Measurements from ENCODE around the gene FAM53C. TPM values are rescaled to one million over a fixed set of nuclear protein-coding genes. Genes with fewer than 3 reads are reported as not detected.
"Not testable (repeated sequence)": the region's sequence is repeated elsewhere in the genome, so short reads cannot be mapped to it uniquely, and the experiment has no call there.

Gene FAM53C
- total RNA-seq, 1 experiment from 2014 or later: 39.8 TPM

GRCh38 chr5:138305797-138306196 lies 32.3 kb upstream of the FAM53C start:
- intact Hi-C loops (cut with micrococcal nuclease; ENCODE audit: unreplicated experiment): no loop called here
- DNase-seq (ENCODE audit: low spot score): peak; percentile 30

GRCh38 chr5:138315751-138316278 lies 22.3 kb upstream of the FAM53C start:
- CTCF ChIA-PET: no interaction called here

More at GRCh38 chr5:138305797-138306196, 32.3 kb upstream of the FAM53C start:
- no peaks in the 10 kb centered on the region for H3K9me3 ChIP-seq (ENCODE audit: low read depth, low read length, poor library complexity, severe bottlenecking)
- no peaks in the 10 kb centered on the region for H3K36me3 ChIP-seq (ENCODE audit: insufficient read depth, low read length, poor library complexity, severe bottlenecking)
- H3K27me3 ChIP-seq (replicated peaks; ENCODE audit: insufficient read depth, low read depth, low read length, poor library complexity): no peaks in the 10 kb centered on the region
- no peak overlapping the region for H3K27ac ChIP-seq (ENCODE audit: low read depth, low read length, poor library complexity, severe bottlenecking)
- H3K4me3 ChIP-seq (ENCODE audit: low read depth, low read length, poor library complexity, severe bottlenecking): no peak overlapping the region
- no TSS peak for BruUV-seq (replicated peaks)
- ChIA-PET CTCF (no interaction called here), POLR2A (ENCODE audit: low non-redundant PET) (interaction anchor here (0.6 kb wide), 1 partner anchor 21 kb away, joined by 3 read pairs; no protein-coding TSS in a partner anchor)
- no peak for TF ChIP-seq EZH2 (IDR thresholded peaks at IDR 0.05; ENCODE audit: borderline replicate concordance, low read depth, low read length, poor library complexity, severe bottlenecking)
- TF ChIP-seq CTCF (conservative IDR thresholded peaks at IDR 0.05; ENCODE audit: low read depth, low read length): no peak
- H3K4me1 ChIP-seq (ENCODE audit: insufficient read depth, low read length, poor library complexity, severe bottlenecking): no peaks in the 10 kb centered on the region

GRCh38 chr5:138316355-138316754 lies 21.7 kb upstream of the FAM53C start:
- intact Hi-C loops (cut with micrococcal nuclease; ENCODE audit: unreplicated experiment): no loop called here
- ChIA-PET POLR2A (ENCODE audit: low non-redundant PET) (no interaction called here), CTCF (no interaction called here)
- H3K4me3 ChIP-seq (ENCODE audit: low read depth, low read length, poor library complexity, severe bottlenecking): no peak overlapping the region
- DNase-seq (ENCODE audit: low spot score): no peak
- no peaks in the 10 kb centered on the region for H3K27me3 ChIP-seq (replicated peaks; ENCODE audit: insufficient read depth, low read depth, low read length, poor library complexity)
- H3K27ac ChIP-seq (ENCODE audit: low read depth, low read length, poor library complexity, severe bottlenecking): no peak overlapping the region
- TF ChIP-seq CTCF (conservative IDR thresholded peaks at IDR 0.05; ENCODE audit: low read depth, low read length): no peak
- no peak for TF ChIP-seq EZH2 (IDR thresholded peaks at IDR 0.05; ENCODE audit: borderline replicate concordance, low read depth, low read length, poor library complexity, severe bottlenecking)
- H3K36me3 ChIP-seq (ENCODE audit: insufficient read depth, low read length, poor library complexity, severe bottlenecking): peaks cover 3% of the 10 kb centered on the region
- no TSS peak for BruUV-seq (replicated peaks)
- H3K4me1 ChIP-seq (ENCODE audit: insufficient read depth, low read length, poor library complexity, severe bottlenecking): no peaks in the 10 kb centered on the region
- no peaks in the 10 kb centered on the region for H3K9me3 ChIP-seq (ENCODE audit: low read depth, low read length, poor library complexity, severe bottlenecking)

More at GRCh38 chr5:138315751-138316278, 22.3 kb upstream of the FAM53C start:
- no peak for TF ChIP-seq EZH2 (IDR thresholded peaks at IDR 0.05; ENCODE audit: borderline replicate concordance, low read depth, low read length, poor library complexity, severe bottlenecking)
- TF ChIP-seq CTCF (conservative IDR thresholded peaks at IDR 0.05; ENCODE audit: low read depth, low read length): no peak
- H3K9me3 ChIP-seq (ENCODE audit: low read depth, low read length, poor library complexity, severe bottlenecking): no peaks in the 10 kb centered on the region
- no peak overlapping the region for H3K4me3 ChIP-seq (ENCODE audit: low read depth, low read length, poor library complexity, severe bottlenecking)
- no peaks in the 10 kb centered on the region for H3K27me3 ChIP-seq (replicated peaks; ENCODE audit: insufficient read depth, low read depth, low read length, poor library complexity)
- no peak overlapping the region for H3K27ac ChIP-seq (ENCODE audit: low read depth, low read length, poor library complexity, severe bottlenecking)
- no peak for DNase-seq (ENCODE audit: low spot score)
- no TSS peak for BruUV-seq (replicated peaks)
- intact Hi-C loops (cut with micrococcal nuclease; ENCODE audit: unreplicated experiment): no loop called here
- peaks cover 3% of the 10 kb centered on the region for H3K36me3 ChIP-seq (ENCODE audit: insufficient read depth, low read length, poor library complexity, severe bottlenecking)
- no peaks in the 10 kb centered on the region for H3K4me1 ChIP-seq (ENCODE audit: insufficient read depth, low read length, poor library complexity, severe bottlenecking)
- POLR2A ChIA-PET (ENCODE audit: low non-redundant PET): no interaction called here

- H3K4me1 ChIP-seq (ENCODE audit: insufficient read depth, low read length, poor library complexity, severe bottlenecking); H3K9me3 ChIP-seq (ENCODE audit: low read depth, low read length, poor library complexity, severe bottlenecking); H3K4me3 ChIP-seq (ENCODE audit: low read depth, low read length, poor library complexity, severe bottlenecking); POLR2A ChIA-PET (ENCODE audit: low non-redundant PET); H3K27me3 ChIP-seq (replicated peaks; ENCODE audit: insufficient read depth, low read depth, low read length, poor library complexity); H3K36me3 ChIP-seq (ENCODE audit: insufficient read depth, low read length, poor library complexity, severe bottlenecking); DNase-seq (ENCODE audit: low spot score); CTCF ChIA-PET; intact Hi-C loops (cut with micrococcal nuclease; ENCODE audit: unreplicated experiment); H3K27ac ChIP-seq (ENCODE audit: low read depth, low read length, poor library complexity, severe bottlenecking); BruUV-seq (replicated peaks): not testable (repeated sequence)
These were observed 19.9 kb upstream of the FAM53C start for GRCh38 chr5:138318211-138318610.

Data from A673 (cell line).